GM12892 (cell line): ENCODE results near the gene OVOL3.

Experiments used
- POLR2A ChIP-seq: IDR thresholded peaks from 2 replicates; pipeline ENCODE4 v1.6.1; 2011; ENCODE audit warnings: low read depth, low read length, control low read depth
- POLR2AphosphoS5 ChIP-seq: IDR thresholded peaks from 2 replicates; pipeline ENCODE4 v1.6.1; 2011; ENCODE audit warnings: low read depth, low read length, control low read depth
- TAF1 ChIP-seq: IDR thresholded peaks from 2 replicates; pipeline ENCODE4 v1.6.1; 2011; ENCODE audit warnings: low read depth, mild to moderate bottlenecking, control low read depth, low read length, borderline replicate concordance

- TF ChIP-seq POLR2AphosphoS5 (no peak), TAF1 (no peak), POLR2A (no peak)
These were observed 46.1 kb upstream of the OVOL3 start for GRCh38 chr19:36064826-36065225.
